GM12873 (cell line): Measurements from ENCODE around the gene ZGPAT.

ENCODE experiments used
- CTCF ChIP-seq: IDR thresholded peaks from 2 replicates; pipeline ENCODE4 v1.5.1; 2012; ENCODE audit warnings: low read depth, mild to moderate bottlenecking, moderate library complexity, low read length, control low read depth; ENCODE audit not compliant: insufficient read depth; ENCODE audit errors: missing control alignments

ZGPAT gene

GRCh38 chr20:63701329-63702035 is 6.4 kb upstream of the ZGPAT start:
- TF ChIP-seq CTCF = no peak

- no peak for TF ChIP-seq CTCF
Observed at GRCh38 chr20:63702036-63702665, 5.7 kb upstream of the ZGPAT start.

GRCh38 chr20:63702751-63703470 is 4.9 kb upstream of the ZGPAT start:
- no peak for TF ChIP-seq CTCF

- TF ChIP-seq CTCF = no peak
Observed at GRCh38 chr20:63703471-63703975, 4.3 kb upstream of the ZGPAT start.

- TF ChIP-seq CTCF = no peak
Observed at GRCh38 chr20:63703976-63704748, 3.7 kb upstream of the ZGPAT start.

GRCh38 chr20:63704749-63705117 is 3.1 kb upstream of the ZGPAT start:
- TF ChIP-seq CTCF = no peak
